Astrocyte of the hippocampus (primary cell): ENCODE results near the gene TEPSIN.

Experiments
- DNase-seq: peaks from one replicate; pipeline ENCODE4 v3.0.0; 2011; ENCODE audit warnings: low read depth, low spot score

TEPSIN gene

DNA sequence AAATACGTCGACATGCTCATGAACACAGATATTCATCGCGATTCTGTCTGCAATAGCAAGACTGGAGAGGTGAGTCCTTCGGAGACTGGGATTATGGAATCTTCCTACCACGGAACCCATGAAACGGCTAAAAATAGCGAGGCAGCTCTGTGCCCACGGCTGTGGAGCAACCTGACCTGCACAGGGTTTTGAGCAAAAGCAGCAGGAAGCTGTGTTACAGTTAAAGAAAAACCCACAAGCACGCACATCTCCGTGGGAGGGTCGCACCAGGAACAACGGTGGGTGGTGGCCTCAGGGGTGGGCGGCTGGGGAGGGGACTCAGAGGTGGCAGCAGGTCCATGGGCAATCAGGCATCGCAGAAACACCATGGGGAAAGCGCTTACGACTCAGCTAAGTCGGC is 31.4 kb upstream of the TEPSIN start:
- no peak for DNase-seq

- DNase-seq = no peak
These were observed 28.7 kb upstream of the TEPSIN start for GRCh38 chr17:81267390-81268067.

GRCh38 chr17:81265576-81265975 is 26.7 kb upstream of the TEPSIN start:
- DNase-seq = no peak

DNA sequence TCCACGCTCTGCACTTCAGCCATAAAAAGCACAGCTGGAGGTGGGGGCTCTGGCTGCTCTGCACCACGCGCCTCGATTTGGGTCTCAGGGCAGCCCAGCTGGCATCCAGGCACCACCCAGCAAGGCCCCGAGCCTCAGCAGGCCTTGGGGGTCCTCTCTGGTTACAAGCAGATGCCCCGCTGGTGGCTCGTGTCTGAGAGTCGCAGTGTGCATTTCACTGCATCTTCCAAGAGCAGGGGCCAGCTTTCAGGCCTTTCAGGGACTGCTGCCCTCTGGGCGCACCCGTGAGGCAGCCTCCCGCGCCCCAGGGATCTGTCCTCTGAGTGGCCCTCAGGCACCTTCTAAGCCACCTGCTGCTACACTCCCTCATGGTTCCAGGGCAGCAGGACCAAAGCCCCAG is 25.8 kb upstream of the TEPSIN start:
- no peak for DNase-seq

DNA sequence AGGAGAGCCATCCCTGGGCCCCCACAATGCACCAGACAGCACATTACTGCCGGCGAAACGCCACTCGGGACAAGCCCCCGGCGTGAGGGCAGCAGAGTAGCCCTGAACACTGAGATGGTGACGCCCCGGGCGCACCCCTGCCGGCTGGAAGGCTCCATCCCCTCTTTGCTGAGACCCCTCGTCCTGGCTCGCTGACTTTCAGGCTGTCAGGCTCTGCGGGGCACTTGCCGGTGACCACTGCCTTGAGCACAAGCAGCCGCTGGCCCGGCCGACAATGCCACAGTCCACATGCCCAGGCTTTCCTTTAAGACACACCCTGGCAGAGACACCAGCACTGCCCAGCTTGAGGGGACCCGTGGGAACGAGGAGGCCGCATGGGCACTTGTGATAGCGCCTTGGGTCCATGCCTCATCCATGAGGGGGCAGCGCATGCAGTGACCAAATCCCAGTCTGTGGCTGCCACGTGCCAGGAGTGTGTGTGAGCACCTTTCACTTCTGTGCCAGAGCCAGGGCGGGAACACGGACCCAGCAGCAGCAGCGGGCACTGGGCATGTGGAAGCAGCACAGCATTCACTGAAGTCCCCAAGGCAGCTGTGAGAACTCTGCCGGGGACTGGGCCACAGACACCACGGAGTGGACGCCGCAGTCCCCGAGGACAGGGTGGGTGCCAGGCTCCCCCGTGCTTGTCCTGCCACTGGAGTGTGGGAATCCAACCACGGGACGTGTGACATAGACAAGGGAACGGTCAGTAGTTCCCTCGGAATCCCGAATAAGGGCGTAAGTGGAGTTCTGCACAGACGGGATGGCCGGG is 24.7 kb upstream of the TEPSIN start:
- no peak for DNase-seq

DNA sequence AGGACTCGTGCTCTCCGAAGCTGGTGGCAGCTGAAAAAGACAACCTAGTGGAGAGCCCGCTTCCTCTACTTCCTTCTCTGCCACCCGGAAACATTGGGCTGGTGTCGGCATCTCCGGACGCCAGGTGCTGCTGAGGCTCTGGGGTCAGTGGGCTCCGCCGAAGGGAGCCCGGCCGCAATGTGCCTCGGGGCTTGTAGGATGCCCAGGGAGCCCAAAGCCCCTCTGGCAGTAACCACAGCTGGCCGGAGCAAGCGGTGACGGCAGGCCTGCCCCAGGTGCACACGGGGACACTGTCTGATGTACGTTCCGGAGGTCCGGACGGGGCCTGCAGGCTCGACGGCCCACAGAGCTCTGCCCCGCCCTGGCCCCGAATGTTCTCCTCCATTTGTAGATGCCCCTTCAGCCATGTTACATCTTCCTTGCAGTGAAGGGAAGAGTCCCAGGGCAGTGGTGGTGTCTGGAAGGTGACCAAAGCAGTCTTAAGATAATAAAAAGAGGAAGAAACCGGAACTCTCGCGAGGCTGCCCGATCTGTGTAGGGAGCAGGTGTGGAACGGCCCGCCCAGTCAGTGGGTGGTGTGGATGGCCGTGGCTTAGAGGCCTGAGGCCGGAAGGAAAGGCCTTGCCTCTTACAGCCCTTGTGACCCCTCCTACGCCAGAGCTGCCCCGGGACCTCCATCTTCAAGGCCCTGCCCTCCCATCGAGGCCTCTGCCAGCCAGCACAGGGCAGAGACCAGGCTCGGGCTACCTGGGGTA is 22.9 kb upstream of the TEPSIN start:
- DNase-seq = no peak

DNA sequence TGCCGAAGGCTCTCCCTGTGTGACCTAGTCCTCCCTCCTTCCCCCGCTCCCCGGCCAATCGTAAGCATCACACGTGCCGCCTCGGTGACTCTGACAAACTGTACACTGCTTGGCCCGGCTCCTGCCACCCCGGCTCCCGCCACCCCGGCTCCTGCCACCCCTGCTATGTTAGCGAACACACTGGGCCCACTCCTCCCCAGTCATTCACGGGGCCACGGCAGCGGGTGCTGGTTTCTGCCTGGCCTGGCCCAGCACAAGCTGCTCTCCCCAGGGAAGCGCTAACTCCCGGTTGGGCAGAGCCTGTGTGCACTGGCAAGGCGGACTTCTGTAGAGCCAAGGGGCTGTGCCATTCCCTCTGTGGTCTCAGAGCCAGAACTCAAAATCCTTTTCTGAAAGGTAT is 22.2 kb upstream of the TEPSIN start:
- no peak for DNase-seq

DNA sequence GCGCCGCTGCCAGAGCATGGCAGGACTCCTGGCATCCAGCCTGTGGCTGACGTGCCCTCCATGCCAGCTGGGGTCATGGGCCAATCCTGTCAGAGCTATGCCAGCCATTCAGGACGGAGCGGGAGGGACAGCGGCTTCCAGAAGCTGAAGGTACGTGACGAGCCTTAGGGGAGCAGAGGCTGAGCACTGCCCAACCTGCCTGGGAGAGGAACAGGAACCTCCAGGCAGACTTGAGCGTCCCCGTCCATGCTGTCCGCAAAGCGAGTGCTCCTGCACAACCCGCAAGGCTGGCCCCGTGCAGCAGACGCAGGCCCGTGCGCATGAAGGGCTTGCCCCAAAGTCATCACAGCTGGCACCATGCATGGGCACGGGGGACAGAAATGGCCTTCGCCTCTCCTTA is 21.8 kb upstream of the TEPSIN start:
- DNase-seq = no peak

DNA sequence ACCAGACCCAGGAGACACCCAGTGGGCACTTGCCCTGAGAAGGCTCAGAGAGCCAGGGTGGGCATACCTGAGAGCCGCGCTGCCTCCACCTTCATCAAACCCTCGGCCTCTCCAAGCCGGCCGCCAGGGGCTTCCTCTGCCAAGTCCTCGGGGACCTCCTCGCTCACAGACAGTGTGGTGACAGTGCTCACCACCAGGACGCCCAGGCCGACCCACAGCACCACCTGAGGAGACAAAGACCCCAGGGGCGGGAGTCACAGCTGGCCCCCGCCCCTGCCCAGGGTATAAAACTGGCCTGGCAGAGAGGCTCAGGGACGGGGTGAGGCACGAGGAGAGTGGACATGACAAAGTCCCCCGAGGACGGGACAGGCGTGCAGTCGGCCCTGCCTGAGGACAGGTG is 21.3 kb upstream of the TEPSIN start:
- DNase-seq = no peak

DNA sequence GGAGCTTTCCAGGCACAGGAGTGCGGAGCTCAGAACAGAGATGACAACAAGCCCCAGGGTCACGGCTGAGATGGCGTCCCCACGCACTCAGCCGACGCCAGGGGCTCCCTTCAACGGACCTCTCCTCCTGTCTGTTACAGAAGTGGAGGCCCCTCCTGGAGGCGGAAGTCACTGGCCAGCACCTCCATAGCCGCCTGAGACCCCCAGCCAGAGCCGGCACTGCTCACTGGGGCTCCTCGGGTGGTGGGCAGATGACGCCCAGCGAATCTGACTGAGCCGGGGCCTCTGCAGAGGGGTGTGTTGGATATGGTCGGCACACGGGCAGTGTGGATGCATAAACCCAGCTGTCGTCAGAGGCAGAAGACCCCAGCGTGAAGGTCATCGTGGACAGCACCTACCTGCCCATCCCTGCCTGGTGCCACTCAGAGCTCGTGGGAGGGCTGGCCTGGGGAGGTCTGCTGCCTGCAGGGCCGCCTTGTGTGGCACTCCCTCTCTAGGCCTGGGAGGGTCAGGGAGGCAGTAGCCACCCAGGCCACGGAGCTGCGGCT is 20.3 kb upstream of the TEPSIN start:
- DNase-seq = no peak

DNA sequence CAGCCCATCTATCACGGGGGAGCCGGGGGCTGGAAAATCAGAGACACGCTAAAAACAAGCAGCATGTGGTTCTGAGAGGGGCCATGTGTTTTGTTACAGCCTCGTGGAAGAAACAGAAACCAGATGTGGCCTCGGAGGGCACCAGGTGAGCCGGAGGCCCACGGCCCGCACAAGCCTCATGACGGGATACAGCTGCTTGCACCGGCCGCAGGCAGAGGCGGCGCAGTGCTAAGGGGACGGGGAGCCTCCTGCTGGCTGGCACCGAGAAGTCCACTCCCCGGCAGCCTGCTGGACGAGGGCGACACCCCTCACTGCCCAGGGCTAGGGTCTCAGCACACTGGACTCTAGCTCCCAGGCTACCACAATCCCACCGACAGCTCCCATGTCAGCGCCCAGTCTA is 19.4 kb upstream of the TEPSIN start:
- no peak for DNase-seq

DNA sequence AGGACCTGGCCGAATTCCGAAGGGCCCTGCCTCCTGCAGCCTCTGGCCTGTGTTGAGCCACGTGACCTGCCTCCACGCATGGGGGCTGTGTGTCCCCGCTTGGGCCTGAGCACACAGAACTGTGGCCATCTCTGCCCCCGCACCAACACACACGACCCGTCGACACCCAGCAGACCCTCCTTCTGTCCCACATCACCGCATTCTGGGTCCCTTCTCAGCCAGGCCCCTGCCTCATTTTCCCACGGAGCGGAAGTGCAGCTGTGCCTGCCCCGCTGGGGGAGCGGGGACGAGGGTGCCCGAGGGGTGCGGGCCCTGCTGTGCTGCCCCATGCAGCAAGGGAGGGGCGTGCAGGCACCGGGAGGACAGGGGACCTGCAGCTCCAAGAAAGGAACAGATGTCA is 18.7 kb upstream of the TEPSIN start:
- no peak for DNase-seq

DNA sequence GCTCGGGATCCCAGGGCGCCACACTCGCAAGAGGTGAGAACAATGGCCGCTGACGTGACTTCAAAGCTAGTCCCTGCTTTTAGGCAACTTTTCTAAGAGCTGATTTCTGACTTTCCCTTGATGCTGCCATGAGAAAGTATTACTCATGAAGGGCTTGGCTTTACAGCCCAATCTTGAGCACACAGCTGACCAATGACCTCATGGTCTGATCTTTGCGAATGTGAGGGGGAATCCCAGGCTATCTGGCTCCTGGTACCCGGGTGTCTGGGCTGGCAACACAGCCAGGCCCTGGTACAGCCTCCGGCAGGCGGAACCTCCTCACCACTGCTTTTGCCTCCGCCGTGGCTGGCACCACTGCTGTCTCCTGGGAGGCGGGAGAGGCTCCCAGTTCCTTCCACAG is 17.8 kb upstream of the TEPSIN start:
- DNase-seq = peak; percentile 61

DNA sequence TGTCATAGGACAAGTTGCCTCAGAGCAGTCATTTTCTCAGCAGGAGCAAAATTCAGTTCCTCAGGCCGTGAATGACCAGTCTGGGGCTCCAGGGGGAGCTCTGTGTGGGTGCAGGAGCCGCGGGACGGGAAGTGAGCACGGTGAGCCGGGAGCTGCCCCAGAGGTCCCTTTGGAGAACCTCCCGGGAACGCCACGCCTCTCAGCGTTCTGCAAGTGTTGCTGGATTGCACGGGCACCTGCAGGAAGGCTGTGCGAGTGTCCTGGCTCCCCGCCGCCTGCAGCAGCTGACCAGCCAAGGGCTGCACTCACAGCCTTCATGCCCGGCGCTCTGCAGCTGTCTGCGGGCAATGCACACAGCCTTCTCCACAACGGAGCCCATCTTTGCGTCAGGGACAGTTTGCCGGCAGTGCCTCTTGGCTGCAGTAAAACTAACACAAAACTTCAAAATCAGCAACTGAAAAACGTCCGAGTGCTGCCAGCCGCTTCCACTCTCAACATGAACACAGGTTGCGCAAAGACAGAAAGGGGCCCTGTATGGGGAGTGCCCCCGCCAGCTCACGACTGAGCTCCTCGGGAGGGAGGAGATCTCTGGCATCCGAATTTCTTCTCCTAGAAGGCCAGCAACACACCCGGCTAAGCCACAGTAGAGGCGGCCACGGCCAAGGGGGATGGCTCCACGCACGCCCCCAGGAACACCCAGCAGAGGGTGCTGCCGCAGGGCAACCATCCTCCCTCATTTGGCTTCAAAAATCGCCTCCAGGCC is 16.3 kb upstream of the TEPSIN start:
- DNase-seq = peak; percentile 89

DNA sequence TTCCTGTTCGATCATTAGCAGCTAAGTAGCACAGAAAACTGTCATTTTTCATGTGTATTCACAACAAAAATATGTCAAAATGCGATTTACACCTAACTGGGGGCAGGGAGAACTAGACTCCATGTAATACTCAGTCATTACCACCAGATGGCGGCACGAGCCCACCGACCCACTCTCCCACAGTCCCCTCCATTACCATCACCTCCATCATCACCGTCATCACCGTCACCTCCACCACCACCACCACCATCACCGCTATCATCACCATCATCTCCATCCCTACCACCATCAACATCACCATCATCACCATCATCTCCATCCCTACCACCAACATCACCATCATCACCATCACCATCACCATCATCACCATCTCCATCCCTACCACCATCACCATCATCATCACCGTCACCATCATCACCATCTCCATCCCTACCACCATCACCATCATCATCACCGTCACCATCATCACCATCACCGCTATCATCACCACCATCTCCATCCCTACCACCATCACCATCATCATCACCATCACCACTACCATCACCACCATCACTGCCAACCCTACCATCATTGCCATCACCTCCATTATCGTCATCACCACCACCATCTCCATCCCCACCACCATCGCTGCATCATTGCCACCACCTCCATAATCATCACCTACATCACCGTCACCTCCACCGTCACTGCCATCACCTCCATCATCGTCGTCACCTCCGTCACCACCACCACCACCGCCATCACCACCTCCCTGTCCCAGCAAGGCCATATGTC is 14.7 kb upstream of the TEPSIN start:
- DNase-seq = peak; percentile 64

DNA sequence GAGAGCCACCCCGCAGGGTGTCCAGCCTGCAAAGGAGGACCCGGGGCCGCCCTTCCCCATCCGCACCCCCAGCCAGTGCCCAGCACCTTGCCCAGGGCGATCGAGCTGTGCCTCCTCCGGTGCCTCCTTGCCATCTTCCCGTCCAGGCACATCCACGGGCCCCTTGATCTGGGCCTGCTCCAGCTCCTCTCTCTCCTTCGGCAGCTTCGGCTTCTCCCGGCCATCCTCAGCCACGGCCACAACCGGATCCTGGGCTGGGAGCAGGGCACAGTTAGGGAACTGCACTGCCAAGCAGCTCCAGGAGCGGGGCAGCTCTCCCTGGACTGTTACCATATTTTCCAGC is 14.1 kb upstream of the TEPSIN start:
- DNase-seq = no peak

DNA sequence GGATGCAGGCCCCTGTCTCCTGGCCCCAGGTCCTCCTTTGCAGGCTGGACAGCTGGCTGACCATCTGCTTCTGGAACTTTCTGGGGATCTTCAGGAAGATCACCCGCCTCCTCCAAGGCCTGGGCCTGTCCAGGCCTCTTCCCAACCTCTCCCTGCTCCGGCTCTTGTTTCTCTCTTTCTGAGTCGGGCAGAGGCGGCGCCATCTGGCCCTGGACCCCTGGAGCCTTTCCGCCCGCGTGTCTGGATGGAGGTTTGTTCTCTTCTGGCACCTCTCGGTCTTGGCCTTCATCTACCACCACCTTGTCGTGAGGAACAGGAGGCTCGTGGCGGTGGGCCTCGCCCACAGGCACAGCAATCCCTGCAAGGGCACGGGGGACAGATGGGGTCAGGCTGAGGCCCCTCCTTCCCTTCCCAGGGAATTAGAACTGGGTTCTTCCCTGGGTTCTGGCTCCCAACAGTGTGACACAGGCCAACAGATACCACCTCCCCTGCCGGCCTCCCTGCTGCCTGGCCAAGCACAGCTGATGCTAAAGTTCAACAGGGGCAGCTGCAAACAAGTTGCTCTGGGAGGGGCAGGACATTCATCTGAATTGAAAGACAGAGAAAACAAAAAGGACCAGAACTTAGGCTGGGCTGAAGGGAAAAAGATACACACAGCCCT is 13.6 kb upstream of the TEPSIN start:
- DNase-seq = no peak

DNA sequence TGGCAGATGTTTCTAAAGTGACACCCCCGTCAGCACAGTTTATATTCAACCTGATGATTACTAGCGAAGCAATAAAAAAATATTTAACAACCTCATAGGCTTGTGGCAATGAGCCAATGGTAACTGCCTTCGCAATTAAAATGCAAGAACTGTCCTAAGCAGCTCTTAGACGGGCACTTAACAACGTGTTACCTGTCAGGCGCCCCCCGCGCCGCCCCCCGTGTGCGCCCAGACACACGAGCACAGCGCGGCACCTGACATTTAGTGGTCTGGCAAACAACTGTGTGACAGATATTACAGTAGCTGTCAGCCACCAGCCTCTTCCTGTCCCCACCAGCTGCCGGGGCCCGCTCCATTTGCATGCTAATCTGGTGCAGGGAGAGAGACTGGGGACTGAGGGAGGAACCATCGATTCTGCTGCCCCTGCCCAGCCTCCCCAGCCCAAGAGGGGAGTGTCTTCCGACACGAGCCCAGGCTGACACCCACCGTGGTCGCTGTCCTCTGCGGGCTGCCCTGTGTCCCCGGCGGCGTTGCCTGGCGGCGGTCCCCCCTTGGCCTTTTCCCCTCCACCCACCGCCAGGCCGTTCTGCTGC is 12.9 kb upstream of the TEPSIN start:
- DNase-seq = no peak

- peak; percentile 31 for DNase-seq
These were observed 12.3 kb upstream of the TEPSIN start for GRCh38 chr17:81251094-81251708.
